B cell (primary cell): ENCODE data around the gene TCEAL3.

Experiments
- EZH2 ChIP-seq: IDR thresholded peaks from 2 replicates; pipeline ENCODE4 v1.6.1; 2012; ENCODE audit warnings: borderline replicate concordance, low read depth, mild to moderate bottlenecking, moderate library complexity, low read length; ENCODE audit not compliant: insufficient read depth, poor library complexity, severe bottlenecking
- TF ChIP-seq, protein P1 (sequence below): fragments of 200-600 bp; IDR thresholded peaks from one replicate; pipeline ENCODE4 v1.8.0; 2022; ENCODE audit warnings: antibody characterized with exemption, mild to moderate bottlenecking

DNA sequence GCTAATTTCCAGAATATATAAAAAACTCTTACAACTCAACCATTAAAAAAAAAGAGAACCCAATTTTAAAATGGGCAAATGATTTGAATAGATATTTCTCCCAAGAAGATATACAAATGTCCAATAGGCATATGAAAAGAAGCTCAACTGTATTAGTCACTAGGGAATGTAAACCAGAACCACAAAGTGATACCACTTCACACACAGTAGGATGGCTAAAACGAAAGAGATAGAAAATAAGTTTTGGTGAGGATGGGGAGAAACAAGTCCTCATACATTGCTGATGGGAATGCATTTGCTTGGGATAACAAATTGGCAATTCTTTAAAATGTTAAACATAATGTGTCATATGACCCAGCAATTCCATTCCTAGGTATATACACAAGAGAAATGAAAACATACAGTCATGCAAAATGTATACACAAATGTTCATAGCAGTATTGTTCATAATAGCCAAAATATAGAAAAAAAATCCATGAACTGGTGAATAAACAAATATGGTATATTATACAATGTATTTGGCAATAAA is 5.7 kb downstream of the TCEAL3 start:
- TF ChIP-seq, protein P1, sequence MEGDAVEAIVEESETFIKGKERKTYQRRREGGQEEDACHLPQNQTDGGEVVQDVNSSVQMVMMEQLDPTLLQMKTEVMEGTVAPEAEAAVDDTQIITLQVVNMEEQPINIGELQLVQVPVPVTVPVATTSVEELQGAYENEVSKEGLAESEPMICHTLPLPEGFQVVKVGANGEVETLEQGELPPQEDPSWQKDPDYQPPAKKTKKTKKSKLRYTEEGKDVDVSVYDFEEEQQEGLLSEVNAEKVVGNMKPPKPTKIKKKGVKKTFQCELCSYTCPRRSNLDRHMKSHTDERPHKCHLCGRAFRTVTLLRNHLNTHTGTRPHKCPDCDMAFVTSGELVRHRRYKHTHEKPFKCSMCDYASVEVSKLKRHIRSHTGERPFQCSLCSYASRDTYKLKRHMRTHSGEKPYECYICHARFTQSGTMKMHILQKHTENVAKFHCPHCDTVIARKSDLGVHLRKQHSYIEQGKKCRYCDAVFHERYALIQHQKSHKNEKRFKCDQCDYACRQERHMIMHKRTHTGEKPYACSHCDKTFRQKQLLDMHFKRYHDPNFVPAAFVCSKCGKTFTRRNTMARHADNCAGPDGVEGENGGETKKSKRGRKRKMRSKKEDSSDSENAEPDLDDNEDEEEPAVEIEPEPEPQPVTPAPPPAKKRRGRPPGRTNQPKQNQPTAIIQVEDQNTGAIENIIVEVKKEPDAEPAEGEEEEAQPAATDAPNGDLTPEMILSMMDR: no peak
- no peak for TF ChIP-seq EZH2
